Lower leg skin (tissue), 3 donors: ENCODE results near the gene TRIM63.

Experiments used
- POLR2A ChIP-seq, 2 donors: fragments of 450-650 bp; IDR thresholded peaks; one replicate each; pipeline ENCODE4 v1.6.1; 2016 to 2017; ENCODE audit warnings: antibody characterized with exemption in 2 of 2, mild to moderate bottlenecking in 1 of 2, moderate library complexity in 1 of 2
- TF ChIP-seq, protein P1 (sequence below), 3 donors: fragments of 450-650 bp; IDR thresholded peaks; one replicate each; pipeline ENCODE4 v1.5.1; 2016; ENCODE audit warnings: antibody characterized with exemption in 3 of 3, mild to moderate bottlenecking in 3 of 3, moderate library complexity in 2 of 3

- TF ChIP-seq, protein P1, sequence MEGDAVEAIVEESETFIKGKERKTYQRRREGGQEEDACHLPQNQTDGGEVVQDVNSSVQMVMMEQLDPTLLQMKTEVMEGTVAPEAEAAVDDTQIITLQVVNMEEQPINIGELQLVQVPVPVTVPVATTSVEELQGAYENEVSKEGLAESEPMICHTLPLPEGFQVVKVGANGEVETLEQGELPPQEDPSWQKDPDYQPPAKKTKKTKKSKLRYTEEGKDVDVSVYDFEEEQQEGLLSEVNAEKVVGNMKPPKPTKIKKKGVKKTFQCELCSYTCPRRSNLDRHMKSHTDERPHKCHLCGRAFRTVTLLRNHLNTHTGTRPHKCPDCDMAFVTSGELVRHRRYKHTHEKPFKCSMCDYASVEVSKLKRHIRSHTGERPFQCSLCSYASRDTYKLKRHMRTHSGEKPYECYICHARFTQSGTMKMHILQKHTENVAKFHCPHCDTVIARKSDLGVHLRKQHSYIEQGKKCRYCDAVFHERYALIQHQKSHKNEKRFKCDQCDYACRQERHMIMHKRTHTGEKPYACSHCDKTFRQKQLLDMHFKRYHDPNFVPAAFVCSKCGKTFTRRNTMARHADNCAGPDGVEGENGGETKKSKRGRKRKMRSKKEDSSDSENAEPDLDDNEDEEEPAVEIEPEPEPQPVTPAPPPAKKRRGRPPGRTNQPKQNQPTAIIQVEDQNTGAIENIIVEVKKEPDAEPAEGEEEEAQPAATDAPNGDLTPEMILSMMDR (IDR thresholded peaks at IDR 0.05), result no peak
- no peak for TF ChIP-seq POLR2A (IDR thresholded peaks at IDR 0.05)
Observed at GRCh38 chr1:26082020-26082350, 14.6 kb upstream of the TRIM63 start.
